SK-N-SH (cell line): ENCODE measurements around the gene SMYD2. TPM values are rescaled to one million over a fixed set of nuclear protein-coding genes. Genes with fewer than 3 reads are reported as not detected.

ENCODE experiments used
- CTCF ChIA-PET: fragments of 300-600, 350-600 bp; formaldehyde crosslinking; extraction: SDS; loops from one replicate; lab custom pipeline; 2021; lab: Yijun Ruan, JAX
- POLR2A ChIA-PET: fragments of 350-600 bp; sonication (Branson Sonifier 250); formaldehyde crosslinking; extraction: SDS; loops from one replicate; lab custom pipeline; 2020; ENCODE audit warnings: antibody characterized with exemption, inconsistent platforms; lab: Yijun Ruan, JAX
- DNase-seq: peaks from one replicate; pipeline ENCODE4 v3.0.0; 2012
- H2AFZ ChIP-seq: fragments of 200-600 bp; sonication (generic); 2 replicates; pipeline ENCODE4 v1.8.1; 2016; ENCODE audit warnings: antibody characterized with exemption, mild to moderate bottlenecking, low read depth
- H3F3A ChIP-seq: fragments of 200-600 bp; sonication (generic); replicated peaks from 2 replicates; pipeline ENCODE3; 2016; ENCODE audit warnings: antibody characterized with exemption, mild to moderate bottlenecking; ENCODE audit not compliant: insufficient read depth
- H3K27ac ChIP-seq, 2 experiments: fragments of 200-500 bp in 1 of 2; fragments of 200-600 bp in 1 of 2; sonication (Bioruptor generic) in 1 of 2; sonication (generic), shearing (Covaris generic) in 1 of 2; 2 replicates each; pipeline versions ENCODE4 v1.5.1 to v1.6.1; 2014 to 2016; ENCODE audit warnings: low read depth in 2 of 2, inconsistent platforms in 1 of 2, low read length in 1 of 2, mild to moderate bottlenecking in 1 of 2, mixed read lengths in 1 of 2
- H3K27me3 ChIP-seq: fragments of 200-600 bp; sonication (generic), shearing (Covaris generic); 2 replicates; pipeline ENCODE4 v1.6.1; 2016; ENCODE audit warnings: mixed run types; ENCODE audit not compliant: insufficient read depth
- H3K36me3 ChIP-seq, 2 experiments: fragments of 200-500 bp in 1 of 2; fragments of 200-600 bp in 1 of 2; sonication (Bioruptor generic) in 1 of 2; sonication (generic) in 1 of 2; replicated peaks in 1 of 2; 2 replicates each; pipeline versions ENCODE3 to v1.5.1; 2014 to 2016; ENCODE audit warnings: low read length in 1 of 2, mild to moderate bottlenecking in 1 of 2; ENCODE audit not compliant: insufficient read depth in 2 of 2, control insufficient read depth in 1 of 2
- H3K4me1 ChIP-seq, 2 experiments: fragments of 200-500 bp in 1 of 2; fragments of 200-600 bp in 1 of 2; sonication (Bioruptor generic) in 1 of 2; sonication (generic), shearing (Covaris generic) in 1 of 2; 2 replicates each; pipeline versions ENCODE4 v1.5.1 to v1.6.1; 2014 to 2016; ENCODE audit warnings: low read depth in 1 of 2, low read length in 1 of 2, mixed run types in 1 of 2; ENCODE audit not compliant: insufficient read depth in 2 of 2, control insufficient read depth in 1 of 2
- H3K4me2 ChIP-seq: fragments of 200-600 bp; sonication (generic), shearing (Covaris generic); 2 replicates; pipeline ENCODE4 v1.6.1; 2017; ENCODE audit warnings: mixed run types
- H3K4me3 ChIP-seq, 2 experiments: fragments of 200-500 bp in 1 of 2; fragments of 200-600 bp in 1 of 2; sonication (Bioruptor generic) in 1 of 2; sonication (generic), shearing (Covaris generic) in 1 of 2; 2 replicates each; pipeline versions ENCODE4 v1.5.1 to v1.8.1; 2014 to 2016; ENCODE audit warnings: low read depth in 2 of 2, inconsistent platforms in 1 of 2, low read length in 1 of 2, mild to moderate bottlenecking in 1 of 2, mixed read lengths in 1 of 2, moderate library complexity in 1 of 2
- H3K79me2 ChIP-seq: fragments of 200-600 bp; sonication (generic); 2 replicates; pipeline ENCODE4 v1.8.1; 2017; ENCODE audit warnings: mild to moderate bottlenecking; ENCODE audit not compliant: insufficient read depth
- H3K9ac ChIP-seq: fragments of 200-600 bp; sonication (generic); 2 replicates; pipeline ENCODE4 v1.6.1; 2017; ENCODE audit warnings: mixed run types
- H3K9me2 ChIP-seq: fragments of 200-600 bp; sonication (generic); 2 replicates; pipeline ENCODE4 v1.6.1; 2017; ENCODE audit warnings: mixed run types
- H3K9me3 ChIP-seq: fragments of 200-600 bp; sonication (generic); 2 replicates; pipeline ENCODE4 v1.6.1; 2017; ENCODE audit warnings: mixed run types, mild to moderate bottlenecking, moderate library complexity
- H4K20me1 ChIP-seq: fragments of 200-600 bp; sonication (generic); 2 replicates; pipeline ENCODE4 v1.6.1; 2017; ENCODE audit warnings: mild to moderate bottlenecking, mixed run types; ENCODE audit not compliant: insufficient read depth
- CHD2 ChIP-seq: fragments of 150-350 bp; IDR thresholded peaks from 2 replicates; pipeline ENCODE4 v1.6.1; 2018; ENCODE audit warnings: low read length; ENCODE audit not compliant: partially characterized antibody
- ELF1 ChIP-seq: IDR thresholded peaks from 2 replicates; pipeline ENCODE4 v1.4.0; 2012
- FOXJ3 ChIP-seq: sonication (generic); formaldehyde crosslinking; IDR thresholded peaks from 2 replicates; pipeline ENCODE4 v1.5.1; 2020; ENCODE audit warnings: mild to moderate bottlenecking, missing genetic modification reagents
- GABPA ChIP-seq: IDR thresholded peaks from 2 replicates; pipeline ENCODE4 v1.4.0; 2012; ENCODE audit warnings: low read depth, mild to moderate bottlenecking
- MXI1 ChIP-seq: IDR thresholded peaks from 2 replicates; pipeline ENCODE4 v1.6.1; 2012; ENCODE audit warnings: mild to moderate bottlenecking, low read depth, low read length, improper control_type of control experiment
- POLR2AphosphoS5 ChIP-seq: IDR thresholded peaks from 2 replicates; pipeline ENCODE4 v1.6.1; 2012; ENCODE audit warnings: low read depth, low read length
- RAD21 ChIP-seq: IDR thresholded peaks from 2 replicates; pipeline ENCODE4 v1.6.1; 2012; ENCODE audit warnings: mild to moderate bottlenecking, low read length
- RCOR1 ChIP-seq: fragments of 150-350 bp; IDR thresholded peaks from 2 replicates; pipeline ENCODE4 v1.6.1; 2017; ENCODE audit warnings: antibody characterized with exemption, low read length
- TEAD4 ChIP-seq: IDR thresholded peaks from 2 replicates; pipeline ENCODE4 v1.4.0; 2012; ENCODE audit warnings: mild to moderate bottlenecking, borderline replicate concordance; ENCODE audit not compliant: insufficient read depth
- WGBS: methylation state at CpG from one replicate; pipeline ENCODE4 v1.1.6; 2017; ENCODE audit warnings: low lambda C conversion rate; 5-methylcytosine and 5-hydroxymethylcytosine counted together
- polyA plus RNA-seq, 3 experiments: library from polyadenylated mRNA; depleted of rRNA; stranded (reverse); fragments of >200 nt; gene quantifications; 2 replicates each; pipeline ENCODE4 v1.2.3, GENCODE V29; 2012
- TF ChIP-seq, protein P1 (sequence below): IDR thresholded peaks from 2 replicates; pipeline ENCODE4 v1.6.1; 2012; ENCODE audit warnings: mild to moderate bottlenecking, low read depth, low read length, moderate library complexity
- TF ChIP-seq, protein P2 (sequence below): IDR thresholded peaks from 2 replicates; pipeline ENCODE4 v1.4.0; 2012; ENCODE audit warnings: low read depth

The SMYD2 gene
- 23.1 and 30.4 TPM in 2 replicates for polyA plus RNA-seq (2012; rRNA removed)
- 27.4 and 27.8 TPM in 2 replicates for polyA plus RNA-seq (2012; cell fraction: cytosol; rRNA removed)
- polyA plus RNA-seq (2012; cell fraction: nucleus; rRNA removed): 19.9 and 32.7 TPM in 2 replicates

- ChIA-PET CTCF (interaction anchor here (1.3 to 2.2 kb wide), 4 partner anchors 10 to 48 kb away, joined by 3 to 9 read pairs (median 6); no protein-coding TSS in a partner anchor), POLR2A (interaction anchor here (0.5 to 1.4 kb wide), 3 partner anchors 20 to 47 kb away, joined by 3 to 4 read pairs (median 3); no protein-coding TSS in a partner anchor)
- Histone ChIP-seq H3K4me3 (peak within 1 kb of the TSS; percentile 90 to 91), H4K20me1 (no peaks in the 10 kb centered on the region), H3K36me3 (no peaks in the 10 kb centered on the region), H3K79me2 (peaks cover 28% of the 10 kb centered on the region; the same call in 1 of the 2 replicates), H2AFZ (peak within 1 kb of the TSS; percentile 94), H3F3A (peaks cover 8% of the 10 kb centered on the region), H3K27me3 (no peaks in the 10 kb centered on the region), H3K4me1 (peaks cover 3 to 24% of the 10 kb centered on the region in 2 experiments; a peak in 3 of 4 replicates), H3K27ac (peak within 1 kb of the TSS; percentile 70 to 97), H3K4me2 (peak within 1 kb of the TSS; percentile 95), H3K9me3 (no peaks in the 10 kb centered on the region), H3K9ac (peak within 1 kb of the TSS; percentile 86), H3K9me2 (no peaks in the 10 kb centered on the region)
- 0% methylated on average over 6 of the region's 94 CpGs for WGBS
- peak; percentile 93 for DNase-seq
- TF ChIP-seq RCOR1: no peak
- TF ChIP-seq TEAD4: no peak
- 0 out of 2 replicates have a peak, but pooled peaks have one; percentile 11 for TF ChIP-seq POLR2AphosphoS5
- TF ChIP-seq ELF1: 0 out of 2 replicates have a peak, but pooled peaks have one; percentile 43
- TF ChIP-seq, protein P1, sequence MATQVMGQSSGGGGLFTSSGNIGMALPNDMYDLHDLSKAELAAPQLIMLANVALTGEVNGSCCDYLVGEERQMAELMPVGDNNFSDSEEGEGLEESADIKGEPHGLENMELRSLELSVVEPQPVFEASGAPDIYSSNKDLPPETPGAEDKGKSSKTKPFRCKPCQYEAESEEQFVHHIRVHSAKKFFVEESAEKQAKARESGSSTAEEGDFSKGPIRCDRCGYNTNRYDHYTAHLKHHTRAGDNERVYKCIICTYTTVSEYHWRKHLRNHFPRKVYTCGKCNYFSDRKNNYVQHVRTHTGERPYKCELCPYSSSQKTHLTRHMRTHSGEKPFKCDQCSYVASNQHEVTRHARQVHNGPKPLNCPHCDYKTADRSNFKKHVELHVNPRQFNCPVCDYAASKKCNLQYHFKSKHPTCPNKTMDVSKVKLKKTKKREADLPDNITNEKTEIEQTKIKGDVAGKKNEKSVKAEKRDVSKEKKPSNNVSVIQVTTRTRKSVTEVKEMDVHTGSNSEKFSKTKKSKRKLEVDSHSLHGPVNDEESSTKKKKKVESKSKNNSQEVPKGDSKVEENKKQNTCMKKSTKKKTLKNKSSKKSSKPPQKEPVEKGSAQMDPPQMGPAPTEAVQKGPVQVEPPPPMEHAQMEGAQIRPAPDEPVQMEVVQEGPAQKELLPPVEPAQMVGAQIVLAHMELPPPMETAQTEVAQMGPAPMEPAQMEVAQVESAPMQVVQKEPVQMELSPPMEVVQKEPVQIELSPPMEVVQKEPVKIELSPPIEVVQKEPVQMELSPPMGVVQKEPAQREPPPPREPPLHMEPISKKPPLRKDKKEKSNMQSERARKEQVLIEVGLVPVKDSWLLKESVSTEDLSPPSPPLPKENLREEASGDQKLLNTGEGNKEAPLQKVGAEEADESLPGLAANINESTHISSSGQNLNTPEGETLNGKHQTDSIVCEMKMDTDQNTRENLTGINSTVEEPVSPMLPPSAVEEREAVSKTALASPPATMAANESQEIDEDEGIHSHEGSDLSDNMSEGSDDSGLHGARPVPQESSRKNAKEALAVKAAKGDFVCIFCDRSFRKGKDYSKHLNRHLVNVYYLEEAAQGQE: no peak
- no peak for TF ChIP-seq RAD21
- TF ChIP-seq, protein P2, sequence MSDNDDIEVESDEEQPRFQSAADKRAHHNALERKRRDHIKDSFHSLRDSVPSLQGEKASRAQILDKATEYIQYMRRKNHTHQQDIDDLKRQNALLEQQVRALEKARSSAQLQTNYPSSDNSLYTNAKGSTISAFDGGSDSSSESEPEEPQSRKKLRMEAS: peak; percentile 85
- TF ChIP-seq MXI1: peak; percentile 92
- no peak for TF ChIP-seq FOXJ3
- TF ChIP-seq CHD2: no peak
- TF ChIP-seq GABPA: no peak
These were observed at the start of gene SMYD2 for GRCh38 chr1:214281021-214281719. SMYD2 (plus strand) TSS chr1:214281159; CDS start chr1:214281255, 96 bp downstream.
